HEK293 (cell line): Measurements from ENCODE around the gene NCR3LG1.
A peak's percentile ranks its signal among the peaks of the same experiment; 100 is the strongest.

ENCODE experiments used
- CTCF ChIA-PET: fragments of 350-600 bp; formaldehyde crosslinking; extraction: SDS; loops from one replicate; lab custom pipeline; 2021; ENCODE audit warnings: antibody characterized with exemption; lab: Yijun Ruan, JAX
- POLR2A ChIA-PET: fragments of 300-600 bp; formaldehyde crosslinking; extraction: SDS; loops from one replicate; lab custom pipeline; 2020; ENCODE audit warnings: antibody characterized with exemption, inconsistent platforms; lab: Yijun Ruan, JAX
- H3K27ac ChIP-seq: fragments of 200-500 bp; sonication (Bioruptor generic); 2 replicates; pipeline ENCODE4 v1.5.1; 2014; ENCODE audit warnings: low read depth, low read length, control low read depth, inconsistent platforms; ENCODE audit errors: extremely low read depth
- H3K36me3 ChIP-seq, 2 experiments: fragments of 200-500 bp in 1 of 2; sonication (Bioruptor generic) in 1 of 2; 1 replicate in 1 of 2; 2 replicates in 1 of 2; pipeline ENCODE4 v1.5.1; 2014 to 2017; ENCODE audit warnings: inconsistent platforms in 2 of 2, low read length in 2 of 2; ENCODE audit not compliant: control insufficient read depth in 2 of 2, insufficient read depth in 1 of 2
- H3K4me1 ChIP-seq: fragments of 200-500 bp; sonication (Bioruptor generic); 2 replicates; pipeline ENCODE4 v1.5.1; 2014; ENCODE audit warnings: mild to moderate bottlenecking, low read length, inconsistent platforms; ENCODE audit not compliant: control insufficient read depth, insufficient read depth
- H3K4me3 ChIP-seq: 2 replicates; pipeline ENCODE4 v1.5.1; 2011; ENCODE audit warnings: low read depth, mild to moderate bottlenecking, control low read depth, low read length, moderate library complexity
- H3K9me3 ChIP-seq: fragments of 200-500 bp; sonication (Bioruptor generic); 2 replicates; pipeline ENCODE4 v1.5.1; 2014; ENCODE audit warnings: low read depth, low read length, inconsistent platforms; ENCODE audit not compliant: control insufficient read depth, insufficient read depth
- KLF17 ChIP-seq: fragments of 450-650 bp; formaldehyde crosslinking; IDR thresholded peaks from 2 replicates; pipeline ENCODE4 v1.5.1; 2016; ENCODE audit warnings: missing biosample characterization, missing genetic modification characterization
- RBAK ChIP-seq: fragments of 450-650 bp; formaldehyde crosslinking; IDR thresholded peaks from 2 replicates; pipeline ENCODE4 v1.5.1; 2016; ENCODE audit warnings: missing biosample characterization, missing genetic modification characterization
- SALL2 ChIP-seq: fragments of 450-650 bp; formaldehyde crosslinking; IDR thresholded peaks from 2 replicates; pipeline ENCODE4 v1.5.0; 2017; ENCODE audit warnings: missing biosample characterization, mild to moderate bottlenecking, missing genetic modification characterization, borderline replicate concordance
- TSHZ1 ChIP-seq: fragments of 450-650 bp; formaldehyde crosslinking; IDR thresholded peaks from 2 replicates; pipeline ENCODE4 v1.5.1; 2016; ENCODE audit warnings: missing biosample characterization, missing genetic modification characterization, borderline replicate concordance
- ZBTB8A ChIP-seq: fragments of 450-650 bp; formaldehyde crosslinking; IDR thresholded peaks from 2 replicates; pipeline ENCODE4 v1.5.1; 2016; ENCODE audit warnings: missing biosample characterization, missing genetic modification characterization
- ZNF10 ChIP-seq: fragments of 450-650 bp; formaldehyde crosslinking; IDR thresholded peaks from 2 replicates; pipeline ENCODE4 v1.5.1; 2017; ENCODE audit warnings: missing biosample characterization, missing genetic modification characterization
- ZNF112 ChIP-seq: fragments of 450-650 bp; formaldehyde crosslinking; IDR thresholded peaks from 2 replicates; pipeline ENCODE4 v1.5.0; 2017; ENCODE audit warnings: missing biosample characterization, missing genetic modification characterization
- ZNF114 ChIP-seq: fragments of 450-650 bp; formaldehyde crosslinking; IDR thresholded peaks from 2 replicates; pipeline ENCODE4 v1.5.0; 2017; ENCODE audit warnings: missing biosample characterization, missing genetic modification characterization
- ZNF132 ChIP-seq: fragments of 450-650 bp; formaldehyde crosslinking; IDR thresholded peaks from 2 replicates; pipeline ENCODE4 v1.5.1; 2017; ENCODE audit warnings: missing biosample characterization, missing genetic modification characterization, borderline replicate concordance
- ZNF148 ChIP-seq: fragments of 450-650 bp; formaldehyde crosslinking; IDR thresholded peaks from 2 replicates; pipeline ENCODE4 v1.5.0; 2017; ENCODE audit warnings: missing biosample characterization, missing genetic modification characterization, borderline replicate concordance
- ZNF24 ChIP-seq: fragments of 450-650 bp; formaldehyde crosslinking; IDR thresholded peaks from 2 replicates; pipeline ENCODE4 v1.5.1; 2016; ENCODE audit warnings: missing biosample characterization, missing genetic modification characterization
- ZNF362 ChIP-seq: fragments of 450-650 bp; formaldehyde crosslinking; IDR thresholded peaks from 2 replicates; pipeline ENCODE4 v1.5.1; 2016; ENCODE audit warnings: missing biosample characterization, missing genetic modification characterization
- ZNF394 ChIP-seq: fragments of 450-650 bp; formaldehyde crosslinking; IDR thresholded peaks from 2 replicates; pipeline ENCODE4 v1.5.1; 2016; ENCODE audit warnings: missing biosample characterization, missing genetic modification characterization, mild to moderate bottlenecking, moderate library complexity, borderline replicate concordance
- ZNF510 ChIP-seq: fragments of 450-650 bp; formaldehyde crosslinking; IDR thresholded peaks from 2 replicates; pipeline ENCODE4 v1.5.1; 2018; ENCODE audit warnings: mild to moderate bottlenecking, missing genetic modification characterization, missing biosample characterization; ENCODE audit not compliant: insufficient replicate concordance
- ZNF549 ChIP-seq: fragments of 450-650 bp; IDR thresholded peaks from 2 replicates; pipeline ENCODE4 v1.5.1; 2018; ENCODE audit warnings: missing biosample characterization, missing genetic modification characterization, mild to moderate bottlenecking, inconsistent platforms, moderate library complexity
- ZNF585B ChIP-seq: fragments of 450-650 bp; formaldehyde crosslinking; IDR thresholded peaks from 2 replicates; pipeline ENCODE4 v1.5.1; 2016; ENCODE audit warnings: missing biosample characterization, missing genetic modification characterization
- ZNF639 ChIP-seq: fragments of 450-650 bp; formaldehyde crosslinking; IDR thresholded peaks from 2 replicates; pipeline ENCODE4 v1.5.1; 2016; ENCODE audit warnings: missing biosample characterization, missing genetic modification characterization
- ZNF701 ChIP-seq: fragments of 450-650 bp; formaldehyde crosslinking; IDR thresholded peaks from 2 replicates; pipeline ENCODE4 v1.5.1; 2016; ENCODE audit warnings: missing biosample characterization, missing genetic modification characterization
- ZNF792 ChIP-seq: fragments of 450-650 bp; formaldehyde crosslinking; IDR thresholded peaks from 2 replicates; pipeline ENCODE4 v1.5.1; 2016; ENCODE audit warnings: missing biosample characterization, missing genetic modification characterization

NCR3LG1 gene

GRCh38 chr11:17402486-17402885 is 50.9 kb downstream of the NCR3LG1 start:
- POLR2A ChIA-PET, result no interaction called here
- H3K4me3 ChIP-seq, result no peak overlapping the region
- CTCF ChIA-PET, result interaction anchor here (1.0 to 1.8 kb wide), 3 partner anchors 13 to 21 kb away, joined by 3 to 5 read pairs (median 3); partner anchors contain the start of gene KCNJ11
- H3K4me1 ChIP-seq, result peaks cover 5% of the 10 kb centered on the region; the same call in 1 of the 2 replicates
- H3K36me3 ChIP-seq, result no peaks in the 10 kb centered on the region
- TF ChIP-seq ZNF112 (tag by site-specific recombination) (no peak), TSHZ1 (no peak), ZNF362 (tag by site-specific recombination) (no peak), ZNF132 (tag by site-specific recombination) (no peak), ZNF148 (tag by site-specific recombination) (no peak), ZNF701 (tag by site-specific recombination) (no peak), ZNF24 (tag by site-specific recombination) (no peak)
- no peak overlapping the region for H3K27ac ChIP-seq
- H3K9me3 ChIP-seq, result no peaks in the 10 kb centered on the region

GRCh38 chr11:17403980-17404759 is 52.6 kb downstream of the NCR3LG1 start:
- Histone ChIP-seq H3K36me3 (no peaks in the 10 kb centered on the region), H3K4me1 (peaks cover 5% of the 10 kb centered on the region; the same call in 1 of the 2 replicates), H3K9me3 (no peaks in the 10 kb centered on the region), H3K27ac (no peak overlapping the region), H3K4me3 (no peak overlapping the region)
- POLR2A ChIA-PET, result no interaction called here
- CTCF ChIA-PET, result interaction anchor here (0.6 to 1.8 kb wide), 2 partner anchors 14 to 21 kb away, joined by 4 to 5 read pairs; no protein-coding TSS in a partner anchor
- TF ChIP-seq RBAK (tag by site-specific recombination) (no peak), ZNF10 (tag by site-specific recombination) (0 out of 2 replicates have a peak, but pooled peaks have one; percentile 41), ZNF114 (no peak), SALL2 (tag by site-specific recombination) (no peak), ZBTB8A (tag by site-specific recombination) (peak; percentile 31; the same call in 1 of the 2 replicates), ZNF792 (tag by site-specific recombination) (no peak), ZNF639 (tag by site-specific recombination) (no peak), ZNF549 (tag by site-specific recombination) (no peak), TSHZ1 (peak; percentile 25; the same call in 1 of the 2 replicates), KLF17 (tag by site-specific recombination) (no peak), ZNF394 (peak; percentile 16; the same call in 1 of the 2 replicates), ZNF510 (tag by site-specific recombination) (no peak), ZNF585B (tag by site-specific recombination) (no peak)
